Hepatocyte (in vitro differentiated cells): ENCODE data around the gene TRIM7.

Source experiments
- EZH2 ChIP-seq: fragments of 200-600 bp; sonication (generic); IDR thresholded peaks from 2 replicates; pipeline ENCODE4 v1.6.1; 2016; ENCODE audit warnings: antibody characterized with exemption, mild to moderate bottlenecking, borderline replicate concordance
- TF ChIP-seq, protein P1 (sequence below): fragments of 200-600 bp; sonication (generic); IDR thresholded peaks from 2 replicates; pipeline ENCODE4 v1.5.1; 2016; ENCODE audit warnings: antibody characterized with exemption, mild to moderate bottlenecking; ENCODE audit not compliant: poor library complexity

DNA sequence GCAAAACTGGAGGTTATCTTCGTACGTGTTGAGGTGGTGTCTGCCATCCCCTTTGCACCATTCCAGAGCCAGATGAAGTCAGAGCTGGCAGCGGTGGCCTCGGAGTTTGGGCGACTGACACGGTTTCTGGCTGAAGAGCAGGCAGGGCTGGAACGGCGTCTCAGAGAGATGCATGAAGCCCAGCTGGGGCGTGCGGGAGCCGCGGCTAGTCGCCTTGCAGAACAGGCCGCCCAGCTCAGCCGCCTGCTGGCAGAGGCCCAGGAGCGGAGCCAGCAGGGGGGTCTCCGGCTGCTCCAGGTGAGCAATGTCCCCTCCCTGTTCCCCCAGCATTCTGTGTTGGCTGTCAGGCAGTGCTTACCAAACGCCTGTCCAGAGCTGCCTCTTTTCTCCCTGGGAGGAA is 27.6 kb upstream of the TRIM7 start:
- TF ChIP-seq, protein P1, sequence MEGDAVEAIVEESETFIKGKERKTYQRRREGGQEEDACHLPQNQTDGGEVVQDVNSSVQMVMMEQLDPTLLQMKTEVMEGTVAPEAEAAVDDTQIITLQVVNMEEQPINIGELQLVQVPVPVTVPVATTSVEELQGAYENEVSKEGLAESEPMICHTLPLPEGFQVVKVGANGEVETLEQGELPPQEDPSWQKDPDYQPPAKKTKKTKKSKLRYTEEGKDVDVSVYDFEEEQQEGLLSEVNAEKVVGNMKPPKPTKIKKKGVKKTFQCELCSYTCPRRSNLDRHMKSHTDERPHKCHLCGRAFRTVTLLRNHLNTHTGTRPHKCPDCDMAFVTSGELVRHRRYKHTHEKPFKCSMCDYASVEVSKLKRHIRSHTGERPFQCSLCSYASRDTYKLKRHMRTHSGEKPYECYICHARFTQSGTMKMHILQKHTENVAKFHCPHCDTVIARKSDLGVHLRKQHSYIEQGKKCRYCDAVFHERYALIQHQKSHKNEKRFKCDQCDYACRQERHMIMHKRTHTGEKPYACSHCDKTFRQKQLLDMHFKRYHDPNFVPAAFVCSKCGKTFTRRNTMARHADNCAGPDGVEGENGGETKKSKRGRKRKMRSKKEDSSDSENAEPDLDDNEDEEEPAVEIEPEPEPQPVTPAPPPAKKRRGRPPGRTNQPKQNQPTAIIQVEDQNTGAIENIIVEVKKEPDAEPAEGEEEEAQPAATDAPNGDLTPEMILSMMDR, result no peak
- TF ChIP-seq EZH2, result no peak
